SKM-1 (cell line): ENCODE measurements around the gene SH2D3C.

Experiments used
- DNase-seq: peaks from one replicate; lab custom pipeline; 2025; ENCODE audit not compliant: unreplicated experiment; lab: John Stamatoyannopoulos, UW

The SH2D3C gene

GRCh38 chr9:127722055-127722745 lies 56.3 kb downstream of the SH2D3C start:
- DNase-seq: no peak

- DNase-seq: no peak
Observed at GRCh38 chr9:127721391-127721821, 57.1 kb downstream of the SH2D3C start.

- DNase-seq: no peak
Observed at GRCh38 chr9:127720865-127721227, 57.6 kb downstream of the SH2D3C start.

- DNase-seq: peak; percentile 20
Observed at GRCh38 chr9:127720031-127720864, 58.2 kb downstream of the SH2D3C start.

GRCh38 chr9:127717766-127718165 lies 60.7 kb downstream of the SH2D3C start:
- no peak for DNase-seq

- DNase-seq: no peak
Observed at GRCh38 chr9:127716412-127716811, 62.1 kb downstream of the SH2D3C start.

- DNase-seq: peak; percentile 83
Observed at GRCh38 chr9:127715470-127716337, 62.8 kb downstream of the SH2D3C start, which contains the start of the genes PTRH1 and TTC16. Gene PTRH1, minus strand, starts transcription at chr9:127715663. Its CDS starts 24 bp downstream, at chr9:127715639. Gene TTC16, plus strand, starts transcription at chr9:127716079. Its CDS starts 67 bp downstream, at chr9:127716146.

GRCh38 chr9:127714951-127715469 lies 63.5 kb downstream of the SH2D3C start:
- DNase-seq: no peak

- DNase-seq: no peak
Observed at GRCh38 chr9:127714020-127714750, 64.3 kb downstream of the SH2D3C start.

GRCh38 chr9:127712867-127713266 lies 65.6 kb downstream of the SH2D3C start:
- DNase-seq: no peak

GRCh38 chr9:127712371-127712770 lies 66.1 kb downstream of the SH2D3C start:
- DNase-seq: no peak

- no peak for DNase-seq
Observed at GRCh38 chr9:127711831-127712274, 66.6 kb downstream of the SH2D3C start.

GRCh38 chr9:127711226-127711701 lies 67.2 kb downstream of the SH2D3C start:
- DNase-seq: no peak

- no peak for DNase-seq
Observed at GRCh38 chr9:127710204-127710783, 68.2 kb downstream of the SH2D3C start.

- no peak for DNase-seq
Observed at GRCh38 chr9:127708952-127709587, 69.4 kb downstream of the SH2D3C start.

- DNase-seq: no peak
Observed at GRCh38 chr9:127707766-127708165, 70.7 kb downstream of the SH2D3C start.

- no peak for DNase-seq
Observed at GRCh38 chr9:127706836-127707241, 71.6 kb downstream of the SH2D3C start, which contains the start of gene CFAP157. Gene CFAP157, plus strand, starts transcription at chr9:127706988. Its CDS starts 44 bp downstream, at chr9:127707032.

- no peak for DNase-seq
Observed at GRCh38 chr9:127705577-127706379, 72.7 kb downstream of the SH2D3C start.
